H1 (cell line): ENCODE results near the gene TMTC2. TPM values are rescaled to one million over a fixed set of nuclear protein-coding genes. Genes with fewer than 3 reads are reported as not detected.

ENCODE experiments used
- ASH2L ChIP-seq: fragments of 200-600, 300-600 bp; sonication (generic); IDR thresholded peaks from one replicate; pipeline ENCODE4 v1.7.1; 2017; ENCODE audit warnings: low read length
- CREB1 ChIP-seq: IDR thresholded peaks from 2 replicates; pipeline ENCODE4 v1.6.1; 2012; ENCODE audit warnings: inconsistent platforms
- EGR1 ChIP-seq: IDR thresholded peaks from 2 replicates; pipeline ENCODE4 v1.6.1; 2011; ENCODE audit warnings: low read depth, low read length, borderline replicate concordance
- HDAC6 ChIP-seq: IDR thresholded peaks from one replicate; pipeline ENCODE4 v1.7.1; 2012; ENCODE audit warnings: low read depth, mild to moderate bottlenecking, inconsistent platforms, low read length, moderate library complexity
- POU5F1 ChIP-seq: IDR thresholded peaks from 2 replicates; pipeline ENCODE4 v1.6.1; 2011; ENCODE audit warnings: low read depth, mild to moderate bottlenecking, low read length, moderate library complexity
- SIX5 ChIP-seq: IDR thresholded peaks from 2 replicates; pipeline ENCODE4 v1.6.1; 2011; ENCODE audit warnings: mild to moderate bottlenecking, low read depth, low read length
- SP4 ChIP-seq: IDR thresholded peaks from 2 replicates; pipeline ENCODE4 v1.6.1; 2012; ENCODE audit warnings: low read length, inconsistent platforms
- polyA plus RNA-seq, 7 experiments: library from polyadenylated mRNA; depleted of rRNA in 3 of 7; stranded (reverse) in 5 of 7; unstranded in 2 of 7; fragments of >200 nt in 5 of 7; fragments of 200-250 nt in 2 of 7; gene quantifications; 1 replicate in 5 of 7; 2 replicates in 1 of 7; 4 replicates in 1 of 7; pipeline versions ENCODE4 v1.2.1 to v1.2.3, GENCODE V29; 2011 to 2013; ENCODE audit warnings: missing spikeins in 2 of 7, mixed read lengths in 2 of 7
- total RNA-seq: library from RNA; stranded (reverse); fragmentation: NEBNext Ultra II Directional; extraction: Animal tissue kit (Norgen Biotek cat#: 25700); gene quantifications from 2 replicates; pipeline ENCODE4 v1.2.1, GENCODE V29; 2021
- TF ChIP-seq, protein P1 (sequence below), 3 experiments: IDR thresholded peaks; 1 replicate in 2 of 3; 2 replicates in 1 of 3; pipeline versions ENCODE4 v1.5.1 to v1.6.1; 2011; ENCODE audit warnings: low read length in 3 of 3, mild to moderate bottlenecking in 3 of 3, inconsistent platforms in 2 of 3, low read depth in 1 of 3, moderate library complexity in 1 of 3; ENCODE audit not compliant: insufficient read depth in 1 of 3; ENCODE audit errors: control extremely low read depth in 1 of 3

TMTC2 gene
- total and polyA plus RNA-seq, 2 of the 8 experiments (the other 6 are each of a cell fraction or from before 2014, with no cell fraction given), result 2.3 to 3.9 TPM

DNA sequence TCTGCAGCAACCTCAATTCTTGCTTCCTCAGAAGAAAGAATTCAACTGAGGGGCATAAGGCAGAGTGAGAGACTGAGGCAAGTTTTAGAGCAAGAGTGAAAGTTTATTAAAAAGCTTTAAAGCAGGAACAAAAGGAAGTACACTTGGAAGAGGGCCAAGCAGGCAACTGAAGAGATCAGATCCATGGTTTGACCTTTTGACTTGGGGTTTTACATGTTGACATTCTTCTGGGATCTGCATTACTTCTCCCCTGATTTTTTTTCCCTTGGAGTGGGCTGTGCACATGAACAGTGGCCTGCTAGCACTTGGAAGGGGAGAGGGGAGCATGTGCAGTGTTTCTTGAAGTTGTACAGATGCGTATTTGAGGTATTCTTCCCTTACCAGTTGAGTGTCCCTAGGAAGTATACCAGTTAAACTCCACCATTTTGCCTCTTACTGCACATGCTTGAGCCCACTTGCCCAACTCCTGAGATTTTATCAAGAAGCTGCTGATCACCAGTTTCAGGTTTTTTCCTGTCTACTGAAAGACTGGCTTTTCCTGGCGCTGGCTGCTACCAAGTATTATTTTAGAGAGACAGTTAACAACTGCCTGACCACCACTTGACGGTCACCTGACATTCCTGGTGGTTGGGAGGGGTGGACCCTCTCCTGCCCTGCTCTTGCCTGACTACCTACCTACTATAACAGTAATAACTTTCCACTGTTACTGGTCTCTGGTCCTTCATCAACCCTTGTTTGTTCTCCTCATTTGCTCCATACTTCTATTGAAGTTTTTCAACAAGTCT is 26.0 kb upstream of the TMTC2 start (continued):
- TF ChIP-seq HDAC6, result no peak
- no peak for TF ChIP-seq SP4
- no peak for TF ChIP-seq EGR1
- TF ChIP-seq CREB1, result no peak
- no peak for TF ChIP-seq POU5F1
- no peak for TF ChIP-seq SIX5
- TF ChIP-seq ASH2L, result no peak
- TF ChIP-seq, protein P1, sequence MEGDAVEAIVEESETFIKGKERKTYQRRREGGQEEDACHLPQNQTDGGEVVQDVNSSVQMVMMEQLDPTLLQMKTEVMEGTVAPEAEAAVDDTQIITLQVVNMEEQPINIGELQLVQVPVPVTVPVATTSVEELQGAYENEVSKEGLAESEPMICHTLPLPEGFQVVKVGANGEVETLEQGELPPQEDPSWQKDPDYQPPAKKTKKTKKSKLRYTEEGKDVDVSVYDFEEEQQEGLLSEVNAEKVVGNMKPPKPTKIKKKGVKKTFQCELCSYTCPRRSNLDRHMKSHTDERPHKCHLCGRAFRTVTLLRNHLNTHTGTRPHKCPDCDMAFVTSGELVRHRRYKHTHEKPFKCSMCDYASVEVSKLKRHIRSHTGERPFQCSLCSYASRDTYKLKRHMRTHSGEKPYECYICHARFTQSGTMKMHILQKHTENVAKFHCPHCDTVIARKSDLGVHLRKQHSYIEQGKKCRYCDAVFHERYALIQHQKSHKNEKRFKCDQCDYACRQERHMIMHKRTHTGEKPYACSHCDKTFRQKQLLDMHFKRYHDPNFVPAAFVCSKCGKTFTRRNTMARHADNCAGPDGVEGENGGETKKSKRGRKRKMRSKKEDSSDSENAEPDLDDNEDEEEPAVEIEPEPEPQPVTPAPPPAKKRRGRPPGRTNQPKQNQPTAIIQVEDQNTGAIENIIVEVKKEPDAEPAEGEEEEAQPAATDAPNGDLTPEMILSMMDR (IDR thresholded peaks at IDR 0.05; ENCODE audit: control extremely low read depth in 1 of 3, insufficient read depth in 1 of 3, low read depth in 1 of 3, low read length in 3 of 3), result no peak
